Lower lobe of right lung (tissue), 2 donors: ENCODE results near the gene AQP12B. TPM values are rescaled to one million over a fixed set of nuclear protein-coding genes. Genes with fewer than 3 reads are reported as not detected.

Experiments
- ATAC-seq, 2 donors: fragments of 200-7000 bp; cut with Tn5 transposase; one replicate each; pipeline ENCODE4 v1.9.1; 2020 to 2022; ENCODE audit warnings: mild to moderate bottlenecking in 2 of 2, moderate library complexity in 2 of 2
- DNase-seq: peaks from one replicate; pipeline ENCODE4 v3.0.0-alpha.2; 2020
- H3K27ac ChIP-seq: fragments of 200-600 bp; one replicate; pipeline ENCODE4 v1.8.0; 2022
- H3K27me3 ChIP-seq: fragments of 200-600 bp; one replicate; pipeline ENCODE4 v1.8.0; 2022; ENCODE audit warnings: low read depth
- H3K36me3 ChIP-seq: fragments of 200-600 bp; one replicate; pipeline ENCODE4 v1.8.0; 2022; ENCODE audit warnings: mild to moderate bottlenecking
- H3K4me1 ChIP-seq: fragments of 200-600 bp; one replicate; pipeline ENCODE4 v1.8.0; 2022
- H3K4me3 ChIP-seq: fragments of 200-600 bp; one replicate; pipeline ENCODE4 v1.8.0; 2022; ENCODE audit warnings: mild to moderate bottlenecking
- H3K9me3 ChIP-seq: fragments of 200-600 bp; one replicate; pipeline ENCODE4 v1.8.0; 2022
- CTCF ChIP-seq: fragments of 200-600 bp; IDR thresholded peaks from one replicate; pipeline ENCODE4 v1.8.0; 2022; ENCODE audit warnings: antibody characterized with exemption, mild to moderate bottlenecking
- intact Hi-C: fragments of 100-400 bp; cut with DNase I; formaldehyde crosslinking; loops from one replicate; pipeline ENCODE4 v1.11.0; 2022
- total RNA-seq: library from RNA; stranded (reverse); fragmentation: NEBNext Ultra II Directional; extraction: Animal tissue kit (Norgen Biotek cat#: 25700); gene quantifications from one replicate; pipeline ENCODE4 v1.2.1, GENCODE V29; 2021
- donor health status: DM: no; HTN: yes; CAD: no; lungs with severe emphysema.

Gene AQP12B
- total RNA-seq, 1 donor from 2014 or later = not detected

DNA sequence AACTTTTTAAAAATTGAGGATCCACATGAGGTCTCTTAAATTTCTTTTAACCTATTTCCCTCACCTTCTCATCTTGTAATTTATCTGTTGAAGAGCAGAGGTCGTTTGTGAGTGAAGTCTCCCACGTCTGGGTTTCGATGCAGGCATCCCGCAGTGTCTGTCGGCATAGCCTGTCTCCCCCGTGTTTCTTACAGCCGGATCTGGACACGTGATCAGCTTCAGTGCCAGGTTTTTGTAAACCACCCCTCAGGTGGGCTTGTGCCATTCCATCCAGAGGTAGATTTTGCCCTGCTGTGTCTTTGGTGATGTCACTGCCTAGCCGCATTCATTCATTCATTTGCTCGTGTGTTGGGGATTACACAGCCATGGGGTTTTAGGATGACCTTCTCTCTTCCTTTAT, 25.1 kb upstream of the AQP12B start:
- intact Hi-C loops = no loop called here
- H3K4me3 ChIP-seq = no peak overlapping the region
- no peaks in the 10 kb centered on the region for H3K9me3 ChIP-seq
- H3K4me1 ChIP-seq = no peaks in the 10 kb centered on the region
- H3K27ac ChIP-seq = no peak overlapping the region
- peaks cover 20% of the 10 kb centered on the region for H3K27me3 ChIP-seq
- no peaks in the 10 kb centered on the region for H3K36me3 ChIP-seq
- DNase-seq (no peak), ATAC-seq (no peak)
- TF ChIP-seq CTCF = no peak

- intact Hi-C loops = no loop called here
- H3K36me3 ChIP-seq = no peaks in the 10 kb centered on the region
- H3K27me3 ChIP-seq = peaks cover 22% of the 10 kb centered on the region
- no peak overlapping the region for H3K4me3 ChIP-seq
- no peak for TF ChIP-seq CTCF
- no peaks in the 10 kb centered on the region for H3K9me3 ChIP-seq
- ATAC-seq (no peak), DNase-seq (no peak)
- no peak overlapping the region for H3K27ac ChIP-seq
- no peaks in the 10 kb centered on the region for H3K4me1 ChIP-seq
Observed at GRCh38 chr2:240707043-240707756, 24.5 kb upstream of the AQP12B start.

- H3K9me3 ChIP-seq = no peaks in the 10 kb centered on the region
- ATAC-seq (no peak), DNase-seq (no peak)
- H3K4me1 ChIP-seq = no peaks in the 10 kb centered on the region
- H3K36me3 ChIP-seq = no peaks in the 10 kb centered on the region
- H3K27me3 ChIP-seq = peaks cover 30% of the 10 kb centered on the region
- no peak overlapping the region for H3K4me3 ChIP-seq
- H3K27ac ChIP-seq = no peak overlapping the region
- intact Hi-C loops = no loop called here
- TF ChIP-seq CTCF = no peak
Observed at GRCh38 chr2:240705204-240705791, 22.6 kb upstream of the AQP12B start.

DNA sequence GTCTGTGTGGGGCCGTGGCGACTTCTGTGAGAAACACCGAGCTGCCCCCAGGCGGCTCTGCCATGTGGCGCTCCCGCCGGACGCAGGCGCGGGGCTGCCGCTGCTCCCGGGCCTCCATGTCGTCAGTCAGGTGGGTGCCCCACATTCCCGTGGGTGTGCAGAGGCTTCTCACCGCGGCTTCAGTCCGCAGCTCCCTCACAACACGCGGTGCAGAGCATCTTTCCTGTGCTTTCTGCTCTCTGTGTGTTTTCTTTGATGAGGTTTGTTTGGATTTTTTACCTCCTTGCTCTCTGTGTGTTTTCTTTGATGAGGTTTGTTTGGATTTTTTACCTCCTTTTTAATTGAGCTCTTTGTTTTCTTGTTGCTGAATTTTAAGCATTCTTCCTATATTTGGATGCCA, 22.0 kb upstream of the AQP12B start:
- no peaks in the 10 kb centered on the region for H3K36me3 ChIP-seq
- H3K27ac ChIP-seq = no peak overlapping the region
- no peaks in the 10 kb centered on the region for H3K4me1 ChIP-seq
- no peak for ATAC-seq
- peaks cover 27% of the 10 kb centered on the region for H3K27me3 ChIP-seq
- no peak overlapping the region for H3K4me3 ChIP-seq
- H3K9me3 ChIP-seq = no peaks in the 10 kb centered on the region
- DNase-seq = no peak
- no peak for TF ChIP-seq CTCF
- intact Hi-C loops = no loop called here

- no peak for TF ChIP-seq CTCF
- intact Hi-C loops = no loop called here
- no peak for ATAC-seq
- H3K27me3 ChIP-seq = peaks cover 24% of the 10 kb centered on the region
- H3K4me1 ChIP-seq = no peaks in the 10 kb centered on the region
- H3K4me3 ChIP-seq = no peak overlapping the region
- H3K36me3 ChIP-seq = no peaks in the 10 kb centered on the region
- no peaks in the 10 kb centered on the region for H3K9me3 ChIP-seq
- no peak for DNase-seq
- no peak overlapping the region for H3K27ac ChIP-seq
Observed at GRCh38 chr2:240703417-240704341, 21.0 kb upstream of the AQP12B start.
